ENCODE measurements around the gene SRC. TPM values are rescaled to one million over a fixed set of nuclear protein-coding genes. Genes with fewer than 3 reads are reported as not detected.

SRC gene
- polyA plus RNA-seq, 1 experiment, result 35.4 TPM

DNA sequence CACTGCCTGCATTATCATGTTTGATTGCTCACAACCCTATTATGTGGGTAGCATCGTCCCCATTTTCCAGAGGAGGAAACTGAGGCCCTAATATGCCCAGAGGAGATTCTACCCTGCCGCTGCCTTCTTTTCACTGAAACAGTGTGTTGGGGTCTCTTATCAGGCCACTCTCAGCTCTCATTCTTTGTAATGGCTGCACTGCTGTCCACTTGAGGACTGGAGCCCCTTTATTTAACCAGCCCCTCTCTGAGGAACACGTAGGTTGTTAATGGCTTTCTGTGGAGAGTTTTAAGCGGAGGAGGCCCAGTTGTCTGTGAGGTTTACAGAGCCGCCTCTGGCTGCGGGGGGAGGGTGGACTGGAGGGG is 32.5 kb downstream of the SRC start:
- POLR2A ChIA-PET, result no interaction called here
- no peak overlapping the region for H3K4me3 ChIP-seq (ENCODE audit: low read depth, low read length)
- no peaks in the 10 kb centered on the region for H3K27me3 ChIP-seq (ENCODE audit: control insufficient read depth, insufficient read depth, low read length)
- TF ChIP-seq CTCF (IDR thresholded peaks at IDR 0.05; ENCODE audit: insufficient read depth, low read depth, low read length), result no peak
- CTCF ChIA-PET, result interaction anchor here (1.1 kb wide), 2 partner anchors 9 to 183 kb away, joined by 3 to 5 read pairs; no protein-coding TSS in a partner anchor
- no peak for DNase-seq (ENCODE audit: low read depth)
- peaks cover 22% of the 10 kb centered on the region for H3K36me3 ChIP-seq (ENCODE audit: control insufficient read depth, insufficient read depth, low read length)

GRCh38 chr20:37378785-37379598 is 33.1 kb downstream of the SRC start:
- peaks cover 22% of the 10 kb centered on the region for H3K36me3 ChIP-seq (ENCODE audit: control insufficient read depth, insufficient read depth, low read length)
- DNase-seq (ENCODE audit: low read depth), result no peak
- CTCF ChIA-PET, result interaction anchor here (0.8 kb wide), 1 partner anchor 15 kb away, joined by 3 read pairs; no protein-coding TSS in a partner anchor
- TF ChIP-seq CTCF (IDR thresholded peaks at IDR 0.05; ENCODE audit: insufficient read depth, low read depth, low read length), result no peak
- POLR2A ChIA-PET, result interaction anchor here (0.6 kb wide), 1 partner anchor 33 kb away, joined by 6 read pairs; no protein-coding TSS in a partner anchor
- H3K4me3 ChIP-seq (ENCODE audit: low read depth, low read length), result no peak overlapping the region
- no peaks in the 10 kb centered on the region for H3K27me3 ChIP-seq (ENCODE audit: control insufficient read depth, insufficient read depth, low read length)

DNA sequence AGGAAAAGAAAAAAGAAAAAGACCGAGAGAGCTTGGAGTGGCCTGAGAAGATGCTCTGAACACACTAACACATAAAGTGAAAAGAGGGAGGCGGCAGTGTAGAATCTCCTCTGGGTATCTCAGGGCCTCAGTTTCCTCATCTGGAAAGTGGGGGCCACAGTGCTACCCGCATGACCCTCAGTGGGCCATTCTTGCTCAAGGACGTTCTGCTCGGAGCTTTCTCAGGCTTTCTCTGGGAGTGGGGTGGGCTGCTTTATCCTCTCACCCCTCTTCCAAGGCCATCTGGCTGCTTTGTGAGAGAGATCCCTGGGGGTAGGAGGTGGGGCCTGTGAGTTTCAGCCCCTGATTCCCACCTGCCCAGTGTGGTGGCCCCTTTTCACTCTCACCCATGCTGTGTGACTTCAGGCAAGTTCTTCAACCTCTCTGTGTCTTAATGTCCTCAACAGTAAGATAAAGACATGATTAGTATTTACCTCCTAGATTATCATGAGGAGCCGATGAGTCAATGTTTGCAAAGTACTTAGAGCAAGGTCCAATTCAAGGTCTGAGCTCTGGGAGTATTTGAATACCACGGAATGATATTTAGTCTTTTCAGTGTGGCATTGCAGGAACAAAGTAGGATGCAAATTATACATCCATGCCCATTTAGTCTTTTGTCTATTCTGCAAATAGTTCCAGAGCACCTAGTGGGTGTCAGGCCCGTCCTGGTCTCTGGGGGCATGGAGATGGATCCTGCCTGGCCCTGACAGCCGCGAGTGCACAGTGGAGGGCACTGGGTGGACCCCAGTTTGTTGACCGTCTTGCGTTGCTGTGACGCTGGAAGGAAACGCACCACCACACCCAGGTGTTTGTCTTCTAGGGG is 34.3 kb downstream of the SRC start:
- peaks cover 24% of the 10 kb centered on the region for H3K36me3 ChIP-seq (ENCODE audit: control insufficient read depth, insufficient read depth, low read length)
- CTCF ChIA-PET, result interaction anchor here (0.6 to 1.2 kb wide), 4 partner anchors 28 to 97 kb away, joined by 3 read pairs; no protein-coding TSS in a partner anchor
- H3K4me3 ChIP-seq (ENCODE audit: low read depth, low read length), result no peak overlapping the region
- TF ChIP-seq CTCF (IDR thresholded peaks at IDR 0.05; ENCODE audit: insufficient read depth, low read depth, low read length), result no peak
- no peaks in the 10 kb centered on the region for H3K27me3 ChIP-seq (ENCODE audit: control insufficient read depth, insufficient read depth, low read length)
- no peak for DNase-seq (ENCODE audit: low read depth)
- POLR2A ChIA-PET, result interaction anchor here (0.6 to 0.7 kb wide), 2 partner anchors 35 to 1357 kb away, joined by 6 to 20 read pairs; no protein-coding TSS in a partner anchor

- DNase-seq (ENCODE audit: low read depth), result no peak
- ChIA-PET POLR2A (no interaction called here), CTCF (interaction anchor here (1.2 to 11.1 kb wide), 2 partner anchors 29 to 100 kb away, joined by 3 to 173 read pairs; no protein-coding TSS in a partner anchor)
- H3K4me3 ChIP-seq (ENCODE audit: low read depth, low read length), result no peak overlapping the region
- peaks cover 29% of the 10 kb centered on the region for H3K36me3 ChIP-seq (ENCODE audit: control insufficient read depth, insufficient read depth, low read length)
- H3K27me3 ChIP-seq (ENCODE audit: control insufficient read depth, insufficient read depth, low read length), result no peaks in the 10 kb centered on the region
- no peak for TF ChIP-seq CTCF (IDR thresholded peaks at IDR 0.05; ENCODE audit: insufficient read depth, low read depth, low read length)
Measured at GRCh38 chr20:37380864-37381579, 35.1 kb downstream of the SRC start.
